HG02840 (cell line): ENCODE results near the gene NUTF2.
"Not testable (repeated sequence)": the region's sequence is repeated elsewhere in the genome, so short reads cannot be mapped to it uniquely, and the experiment has no call there.

Experiments used
- ATAC-seq: cut with Tn5 transposase; IDR thresholded peaks from one replicate; pipeline ENCODE4 v1.9.1; 2021; ENCODE audit warnings: mild to moderate bottlenecking, moderate library complexity, moderate number of reproducible peaks; ENCODE audit not compliant: unreplicated experiment, low FRiP score

NUTF2 gene

DNA sequence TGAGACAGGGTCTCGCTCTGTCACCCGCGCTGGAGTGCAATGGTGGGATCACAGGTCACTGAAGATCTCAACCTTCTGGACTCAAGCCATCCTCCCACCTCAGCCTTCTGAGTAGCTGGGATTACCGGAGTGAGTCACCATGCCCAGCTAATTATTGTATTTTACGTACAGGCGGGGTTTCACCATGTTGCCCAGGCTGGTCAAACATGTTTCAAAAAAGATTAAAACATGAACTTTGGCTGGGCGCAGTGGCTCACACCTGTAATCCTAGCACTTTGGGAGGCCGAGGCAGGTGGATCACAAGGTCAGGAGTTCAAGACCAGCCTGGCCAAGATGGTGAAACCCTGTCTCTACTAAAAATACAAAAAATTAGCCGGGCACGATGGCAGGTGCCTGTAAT, 9.5 kb upstream of the NUTF2 start:
- ATAC-seq: not testable (repeated sequence)

DNA sequence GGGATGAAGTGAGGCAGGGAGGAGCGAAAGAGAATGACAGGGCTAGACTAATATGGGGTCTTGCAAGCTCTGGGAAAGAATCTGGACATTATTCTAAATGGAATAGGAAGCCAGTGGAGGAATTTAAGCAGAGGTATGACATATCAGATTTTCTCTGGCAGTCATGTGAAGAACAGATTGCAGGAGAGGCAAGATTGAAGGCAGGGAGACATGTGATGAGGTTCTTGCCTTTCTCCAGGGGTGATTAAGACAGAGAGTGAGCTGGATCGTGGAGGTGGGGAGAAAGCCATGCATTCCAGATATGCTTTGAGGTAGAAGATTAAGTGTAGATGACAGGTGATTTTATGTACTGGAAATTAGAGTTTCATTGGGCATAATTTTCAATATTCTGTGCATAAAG, 8.9 kb upstream of the NUTF2 start:
- no peak for ATAC-seq

DNA sequence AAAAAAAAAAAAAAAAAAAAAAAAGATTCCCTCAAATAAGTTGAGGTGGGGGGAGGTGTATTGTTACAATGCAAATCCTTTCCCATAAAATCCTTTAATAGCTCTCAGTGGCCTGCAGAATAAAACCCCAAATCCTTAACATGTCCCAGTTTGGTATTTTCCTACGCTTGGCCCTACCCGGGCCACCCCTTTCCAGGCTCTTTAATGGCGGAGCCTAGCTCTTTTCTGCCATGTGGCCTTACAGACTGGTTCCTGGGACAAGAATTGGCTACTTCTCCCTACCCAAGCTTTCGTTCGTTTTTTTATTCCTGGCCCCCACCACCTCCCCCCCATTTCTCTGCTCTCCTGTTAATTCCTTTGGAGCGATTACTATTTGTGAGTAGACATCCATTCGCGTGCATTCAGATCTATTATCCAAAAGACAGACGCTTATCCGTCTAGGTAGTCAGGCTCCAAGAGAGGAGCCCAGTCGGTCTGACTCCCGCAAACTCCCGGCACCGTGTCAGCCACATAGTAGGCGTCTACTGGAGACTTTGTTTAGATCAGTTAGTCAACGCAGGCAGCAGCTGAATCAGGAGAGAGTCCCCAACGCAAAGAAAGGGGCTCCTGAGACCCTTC, 5.4 kb upstream of the NUTF2 start:
- ATAC-seq: no peak

DNA sequence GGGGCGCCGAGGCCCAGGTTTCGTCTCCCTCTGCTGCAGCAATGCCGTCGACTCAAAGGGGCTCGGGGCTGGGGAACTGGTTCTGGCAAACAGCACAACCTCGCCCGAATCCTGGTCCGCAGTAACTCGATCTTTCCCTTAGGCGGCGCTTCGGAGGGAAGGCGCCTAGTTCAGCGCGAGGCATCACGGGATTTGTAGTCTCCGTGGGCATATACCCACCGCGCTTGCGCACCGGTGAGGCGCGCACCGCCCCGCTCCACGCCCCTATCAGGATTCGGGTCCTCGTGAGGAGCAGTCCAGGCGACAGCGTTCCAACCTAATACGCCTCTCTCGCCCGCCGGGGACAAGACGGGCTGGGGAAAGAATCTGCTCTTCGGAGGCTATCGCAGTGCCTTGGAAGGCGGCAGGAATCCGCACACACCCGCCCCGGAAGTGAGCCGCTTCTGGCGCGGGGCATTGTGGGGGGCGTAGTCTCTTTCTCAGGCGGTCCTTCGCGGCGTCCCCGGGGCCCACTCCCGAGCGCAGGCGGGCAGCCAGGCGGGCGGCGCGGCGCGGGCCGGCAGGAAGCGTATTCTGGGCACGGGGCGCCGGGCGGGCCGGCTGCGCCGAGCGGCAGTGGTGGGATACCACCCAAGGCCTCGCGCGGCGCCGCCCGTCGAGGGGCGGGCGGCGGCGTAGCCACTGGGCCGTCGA, 4.8 kb upstream of the NUTF2 start, which contains the start of gene THAP11:
Gene THAP11 (plus strand): TSS at position 505 of the 693 bp plus-strand sequence. CDS start 235 bp downstream, outside the sequence.
- ATAC-seq: peak; percentile 50

DNA sequence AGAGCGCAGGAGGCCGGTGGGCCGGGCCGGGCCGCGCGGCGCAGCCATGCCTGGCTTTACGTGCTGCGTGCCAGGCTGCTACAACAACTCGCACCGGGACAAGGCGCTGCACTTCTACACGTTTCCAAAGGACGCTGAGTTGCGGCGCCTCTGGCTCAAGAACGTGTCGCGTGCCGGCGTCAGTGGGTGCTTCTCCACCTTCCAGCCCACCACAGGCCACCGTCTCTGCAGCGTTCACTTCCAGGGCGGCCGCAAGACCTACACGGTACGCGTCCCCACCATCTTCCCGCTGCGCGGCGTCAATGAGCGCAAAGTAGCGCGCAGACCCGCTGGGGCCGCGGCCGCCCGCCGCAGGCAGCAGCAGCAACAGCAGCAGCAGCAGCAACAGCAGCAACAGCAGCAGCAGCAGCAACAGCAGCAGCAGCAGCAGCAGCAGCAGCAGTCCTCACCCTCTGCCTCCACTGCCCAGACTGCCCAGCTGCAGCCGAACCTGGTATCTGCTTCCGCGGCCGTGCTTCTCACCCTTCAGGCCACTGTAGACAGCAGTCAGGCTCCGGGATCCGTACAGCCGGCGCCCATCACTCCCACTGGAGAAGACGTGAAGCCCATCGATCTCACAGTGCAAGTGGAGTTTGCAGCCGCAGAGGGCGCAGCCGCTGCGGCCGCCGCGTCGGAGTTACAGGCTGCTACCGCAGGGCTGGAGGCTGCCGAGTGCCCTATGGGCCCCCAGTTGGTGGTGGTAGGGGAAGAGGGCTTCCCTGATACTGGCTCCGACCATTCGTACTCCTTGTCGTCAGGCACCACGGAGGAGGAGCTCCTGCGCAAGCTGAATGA, 4.0 kb upstream of the NUTF2 start:
- ATAC-seq: peak; percentile 7

DNA sequence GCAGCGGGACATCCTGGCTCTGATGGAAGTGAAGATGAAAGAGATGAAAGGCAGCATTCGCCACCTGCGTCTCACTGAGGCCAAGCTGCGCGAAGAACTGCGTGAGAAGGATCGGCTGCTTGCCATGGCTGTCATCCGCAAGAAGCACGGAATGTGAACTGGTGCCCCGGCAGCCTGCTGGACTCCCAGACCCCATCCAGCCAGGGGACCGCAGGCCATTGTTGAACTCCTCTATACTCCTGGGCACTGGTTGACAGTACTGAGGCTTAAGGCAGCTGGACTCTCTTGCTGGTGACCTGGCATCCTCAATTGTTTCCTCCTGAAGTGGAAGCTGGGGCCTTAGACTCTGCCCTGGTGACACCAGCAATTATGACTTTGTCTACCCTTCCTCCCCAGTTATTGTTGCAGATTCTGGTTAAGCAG, 3.4 kb upstream of the NUTF2 start:
- no peak for ATAC-seq

DNA sequence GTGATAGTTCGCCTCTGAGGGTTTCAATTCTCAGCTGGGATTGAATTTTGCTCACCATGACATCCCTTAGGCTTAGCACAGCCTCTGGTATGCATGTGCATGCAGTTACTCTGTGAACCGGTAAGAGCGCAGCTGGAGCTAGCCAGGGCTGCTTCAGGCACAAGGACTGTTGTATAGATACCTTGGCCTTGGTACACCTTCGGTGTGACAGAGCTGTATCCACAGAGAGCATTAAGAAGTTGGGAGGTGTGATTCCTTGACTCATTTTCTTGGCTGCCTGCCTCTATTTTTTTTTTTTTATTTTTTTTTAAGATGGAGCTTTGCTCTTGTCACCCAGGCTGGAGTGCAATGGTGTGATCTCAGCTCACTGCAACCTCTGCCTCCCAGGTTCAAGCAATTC, 2.2 kb upstream of the NUTF2 start:
- no peak for ATAC-seq

DNA sequence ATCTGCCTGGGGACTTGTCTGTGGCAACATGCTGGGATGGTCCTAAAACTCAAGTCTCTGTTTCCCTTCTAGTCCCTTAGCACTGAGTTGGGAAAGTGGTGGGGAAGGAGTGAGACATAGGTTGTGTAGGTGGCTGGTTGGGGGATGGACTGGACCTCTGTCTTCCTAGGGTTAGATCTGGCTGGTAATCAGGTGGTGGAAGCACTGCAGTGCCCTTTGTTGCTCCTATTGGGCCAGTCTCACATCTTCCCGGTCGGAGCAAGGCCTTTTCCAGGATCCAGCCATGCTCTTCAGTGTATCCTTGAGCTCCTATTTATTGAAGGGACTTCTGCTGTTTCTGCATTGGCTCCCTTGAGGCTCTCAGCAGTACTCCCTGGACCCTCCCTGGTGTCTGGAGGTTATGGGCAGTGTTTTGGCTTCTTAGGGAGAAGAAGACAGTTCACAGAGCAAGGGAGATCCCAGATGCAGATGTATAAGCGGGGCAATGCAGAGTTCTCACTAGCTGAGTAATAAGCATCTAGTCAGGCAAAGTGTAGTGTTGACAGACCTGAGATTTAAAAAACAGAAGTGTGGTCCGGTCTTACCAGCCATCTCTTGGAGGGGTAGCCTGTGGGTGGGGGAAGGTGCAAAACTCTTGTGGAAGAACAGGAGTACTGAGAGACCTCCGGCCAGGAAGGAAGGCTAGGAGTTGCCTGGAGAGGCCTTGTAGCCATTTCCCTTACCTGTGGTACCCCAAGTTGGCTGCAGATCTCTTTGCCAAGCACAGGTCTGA, 1.3 kb upstream of the NUTF2 start:
- ATAC-seq: no peak

DNA sequence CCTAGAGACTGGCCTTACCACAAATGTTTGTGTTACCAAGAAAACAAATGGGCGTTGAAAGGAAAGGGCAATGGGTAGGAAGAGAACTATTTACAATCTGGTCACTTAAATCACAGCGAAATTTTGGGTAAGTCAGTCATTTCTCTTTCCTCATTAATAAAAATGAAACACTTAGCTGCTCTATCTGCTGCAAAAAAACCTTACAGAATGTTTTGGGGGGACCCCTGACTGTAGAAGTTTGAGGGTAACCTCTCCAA, 742 bp upstream of the NUTF2 start:
- no peak for ATAC-seq

DNA sequence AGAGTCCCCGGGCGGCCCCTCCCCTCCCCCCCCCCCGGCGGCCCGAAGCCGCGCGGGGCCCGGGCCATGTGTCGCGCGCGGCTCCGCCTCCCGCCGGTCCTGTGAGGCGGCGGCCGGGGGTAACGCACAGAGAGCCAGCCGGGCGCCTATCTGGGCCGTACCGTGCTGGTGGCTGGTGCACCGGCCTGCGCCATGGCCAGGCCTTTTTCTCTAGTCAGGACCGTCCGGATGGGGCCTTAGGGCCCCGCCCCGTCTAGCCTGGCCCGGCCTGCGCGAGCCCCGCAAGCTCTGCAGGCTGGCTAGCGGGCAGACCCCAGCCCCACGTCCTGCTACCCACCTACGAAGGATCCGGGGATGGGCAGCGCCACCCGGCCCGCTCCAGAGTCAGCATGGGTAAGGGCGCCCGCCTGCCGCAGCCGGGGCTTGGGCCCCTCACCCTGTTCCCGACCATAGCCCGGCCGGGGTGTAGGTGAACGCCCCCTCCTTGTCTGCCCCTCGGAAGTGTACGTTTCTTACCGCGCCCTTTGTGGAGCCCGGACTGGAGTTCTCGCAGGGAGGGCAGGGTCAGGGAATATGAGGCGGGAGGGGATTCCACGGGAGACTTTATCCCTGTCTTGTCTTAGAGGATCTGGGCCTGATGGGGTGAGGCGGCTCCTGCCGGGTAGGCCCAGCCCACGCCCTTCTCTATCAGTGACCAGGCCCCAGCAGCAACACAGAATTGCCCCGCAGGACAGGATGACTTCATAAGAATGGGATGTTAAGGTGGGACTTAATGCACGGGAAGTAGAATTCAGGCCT, 530 bp downstream of the NUTF2 start, which contains the start of gene CENPT:
Gene CENPT (minus strand): TSS at position 630 of the 798 bp plus-strand sequence. CDS start 13,834 bp downstream, outside the sequence.
- ATAC-seq: peak; percentile 36

DNA sequence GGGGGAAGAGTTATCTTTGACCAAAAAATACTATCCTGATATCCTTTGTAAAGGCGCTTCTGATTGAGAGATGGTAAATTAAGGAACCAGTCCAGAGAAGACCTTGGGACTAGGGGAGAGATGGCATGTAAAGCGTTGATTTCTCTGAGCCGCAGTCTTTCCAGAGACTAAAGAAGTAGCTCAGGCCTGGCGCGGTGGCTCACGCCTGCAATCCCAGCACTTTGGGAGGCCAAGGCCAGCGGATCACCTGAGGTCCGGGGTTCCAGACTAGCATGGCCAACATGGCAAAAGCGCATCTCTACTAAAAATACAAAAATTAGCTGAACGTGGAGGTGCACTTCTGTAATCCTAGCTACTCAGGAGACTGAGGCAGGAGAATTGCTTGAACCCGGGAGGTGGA, 1.4 kb downstream of the NUTF2 start:
- no peak for ATAC-seq

DNA sequence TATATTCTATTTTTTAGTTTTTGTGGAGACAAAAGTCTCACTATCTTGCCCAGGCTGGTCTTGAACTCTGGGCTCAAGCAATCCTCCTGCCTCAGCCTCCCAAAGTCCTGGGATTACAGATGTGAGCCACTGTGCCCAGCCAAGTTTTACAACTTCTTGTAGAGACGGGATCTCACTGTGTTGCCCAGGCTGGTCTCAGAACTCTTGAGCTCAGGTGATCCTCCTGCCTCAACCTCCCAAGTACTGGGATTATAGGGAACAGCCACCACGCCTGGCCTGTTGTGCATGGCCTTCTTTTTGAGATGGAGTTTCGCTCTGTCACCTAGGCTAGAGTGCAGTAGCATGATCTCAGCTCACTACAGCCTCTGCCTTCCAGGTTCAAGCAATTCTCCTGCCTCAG, 6.9 kb downstream of the NUTF2 start:
- no peak for ATAC-seq

DNA sequence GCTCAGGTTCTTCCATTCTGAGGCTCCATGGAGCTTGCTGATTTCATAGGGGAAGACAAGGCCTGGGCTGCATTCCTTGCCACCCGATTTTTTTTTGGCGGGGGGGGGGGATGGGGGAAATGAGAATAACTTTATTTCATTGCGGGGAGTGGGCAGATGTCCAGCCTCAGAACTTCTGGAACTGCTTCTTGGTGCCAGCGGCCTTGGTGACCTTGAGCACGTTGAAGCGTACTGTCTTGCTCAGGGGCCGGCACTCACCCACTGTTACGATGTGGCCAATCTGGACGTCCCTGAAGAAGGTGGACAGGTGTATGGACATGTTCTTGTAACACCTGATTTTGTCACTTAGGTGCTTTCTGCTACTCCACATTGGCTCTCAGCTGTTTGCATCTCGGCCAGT, 9.1 kb downstream of the NUTF2 start:
- ATAC-seq: no peak

DNA sequence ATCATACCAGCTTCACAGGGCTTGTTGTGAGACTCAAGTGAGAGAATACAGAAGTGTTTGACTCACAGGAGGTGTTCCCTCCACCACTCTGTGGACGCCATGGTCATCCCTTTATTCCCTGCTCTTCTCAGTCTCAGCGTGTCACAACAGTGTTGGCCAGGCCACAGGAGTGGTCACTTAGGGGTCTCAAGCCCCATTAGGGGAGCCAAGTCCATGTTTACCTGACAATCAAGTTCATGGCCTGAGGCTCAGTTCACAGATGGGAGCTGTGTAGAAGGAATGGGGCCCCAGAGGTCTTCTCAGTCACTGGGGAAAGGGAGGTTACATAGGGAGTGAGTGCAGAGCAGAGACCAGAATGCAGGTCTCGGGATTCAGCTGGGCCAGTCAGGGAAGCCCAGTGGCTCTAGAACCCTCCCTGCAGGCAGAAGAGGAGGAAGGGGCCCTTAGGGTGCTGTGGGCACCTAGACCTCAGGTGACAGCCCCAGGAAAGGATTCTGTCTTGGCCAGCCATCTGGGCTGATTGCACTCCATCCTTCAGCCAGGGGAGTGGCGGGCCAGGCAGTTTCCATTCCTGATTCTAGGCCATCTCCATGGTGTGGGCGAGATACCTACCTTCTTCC, 10.3 kb downstream of the NUTF2 start:
- no peak for ATAC-seq

DNA sequence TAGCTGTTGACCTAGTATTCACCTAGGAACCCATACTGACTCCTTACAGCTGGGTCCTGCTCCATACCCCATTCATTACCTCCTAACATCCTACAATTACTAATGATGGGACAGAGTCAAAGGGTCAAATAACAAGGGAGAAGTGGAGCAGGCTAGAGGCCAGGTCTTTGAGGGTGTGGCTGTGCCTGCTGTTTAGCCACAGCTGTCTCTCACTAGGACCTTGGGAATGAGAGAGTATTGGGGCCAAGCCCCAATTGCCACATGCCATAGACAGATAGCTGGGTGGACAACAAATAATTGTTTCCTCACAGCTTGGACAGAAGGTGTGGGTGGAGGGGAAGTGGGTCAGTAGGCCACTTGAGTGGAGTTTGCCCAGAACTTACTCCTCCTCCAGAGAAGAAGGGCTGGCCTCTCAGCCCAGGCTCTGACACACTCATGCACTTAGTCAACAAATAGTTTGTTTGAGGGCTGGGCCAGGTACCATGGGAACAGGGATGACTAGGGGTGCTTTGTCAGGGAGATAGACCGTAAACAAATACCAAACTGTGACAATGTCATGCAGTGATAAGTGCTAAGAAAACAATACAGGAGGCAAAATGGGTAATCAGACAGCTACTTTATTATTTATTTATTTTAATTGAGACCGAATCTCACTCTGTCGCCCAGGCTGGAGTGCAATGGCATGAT, 11.0 kb downstream of the NUTF2 start:
- ATAC-seq: no peak

DNA sequence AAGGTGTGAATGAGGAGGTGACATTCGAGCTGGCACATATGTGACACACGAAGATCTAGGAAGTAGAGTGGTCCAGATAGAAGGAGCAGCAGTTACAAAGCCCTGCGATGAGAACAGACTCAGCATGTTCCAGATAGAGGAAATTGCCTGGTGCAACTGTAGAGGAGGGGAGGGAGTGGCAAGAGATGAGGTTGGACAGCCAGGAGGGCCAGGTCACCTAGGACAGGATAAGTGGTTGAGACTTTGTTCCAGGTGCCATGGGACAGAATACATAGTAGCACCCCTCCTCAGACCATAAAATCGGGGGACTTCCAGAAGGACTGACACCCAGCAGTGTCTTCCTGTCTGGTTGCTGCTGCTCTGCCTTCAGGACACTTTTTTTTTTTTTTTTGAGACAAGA, 11.8 kb downstream of the NUTF2 start:
- ATAC-seq: no peak

DNA sequence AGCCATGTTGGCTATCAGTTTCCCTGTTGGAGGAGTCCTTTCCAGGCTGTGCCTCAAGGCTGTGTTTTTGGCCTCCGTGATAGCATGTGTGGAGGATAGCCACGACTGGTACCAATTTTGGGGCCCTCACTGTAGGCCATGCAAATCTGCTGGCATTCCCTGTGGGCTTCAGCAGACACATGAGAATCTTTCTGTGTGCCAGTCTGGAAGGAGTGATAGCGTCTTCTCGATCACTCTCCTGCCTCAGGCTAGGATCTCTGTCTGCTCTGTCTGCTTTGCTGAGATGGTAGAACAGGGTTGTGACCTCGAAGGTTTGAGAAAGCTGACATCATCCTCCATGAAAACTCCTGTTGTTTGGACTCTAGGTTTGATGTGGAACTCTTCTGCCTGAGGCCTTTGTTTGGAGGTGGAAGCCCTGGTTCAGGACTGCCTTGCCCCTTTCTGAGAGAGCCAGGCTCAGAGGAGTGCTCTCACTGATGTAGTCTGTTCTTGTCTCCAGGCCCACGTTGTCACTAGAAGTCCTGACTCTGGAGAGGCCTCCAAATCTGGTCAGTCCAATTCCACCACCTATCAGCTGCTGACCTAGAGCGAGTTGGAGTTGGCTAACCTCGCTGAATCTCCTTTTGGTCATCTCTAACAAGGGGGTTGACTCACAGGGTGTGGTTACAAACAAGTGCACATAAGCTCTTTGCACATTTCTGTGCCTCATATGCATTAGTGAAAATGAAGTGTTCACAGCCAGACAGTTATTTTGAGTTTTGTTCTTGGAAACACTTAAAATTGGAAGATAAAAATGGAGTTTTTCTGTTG, 14.1 kb downstream of the NUTF2 start:
- no peak for ATAC-seq

DNA sequence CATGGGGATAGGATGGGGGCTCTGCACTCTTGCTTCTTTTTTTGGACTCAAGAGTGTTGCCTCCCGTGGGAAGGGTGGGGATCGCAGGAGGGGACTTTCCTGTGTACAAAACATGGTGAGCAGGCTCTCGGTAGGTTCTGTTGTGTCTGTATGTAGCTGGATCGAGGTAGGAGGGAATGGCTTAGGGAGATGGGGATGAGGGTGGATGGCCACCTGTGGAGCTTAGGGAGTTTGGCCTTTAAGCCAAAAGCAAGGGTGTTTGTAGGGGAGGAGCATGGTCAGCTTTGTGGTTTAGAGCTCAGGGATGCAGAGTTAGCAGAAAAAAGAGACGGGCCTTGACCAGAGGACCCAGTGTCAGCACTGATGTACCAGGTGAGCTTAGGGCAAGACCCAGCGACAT, 15.1 kb downstream of the NUTF2 start:
- no peak for ATAC-seq
